Smooth muscle cell (in vitro differentiated cells): ENCODE results near the gene MATN4. TPM values are rescaled to one million over a fixed set of nuclear protein-coding genes. Genes with fewer than 3 reads are reported as not detected.

Source experiments
- DNase-seq: peaks from one replicate; lab custom pipeline; 2025; ENCODE audit not compliant: unreplicated experiment; lab: John Stamatoyannopoulos, UW
- H2AFZ ChIP-seq: fragments of 200-600 bp; sonication (generic); 2 replicates; pipeline ENCODE4 v1.6.0; 2016; ENCODE audit warnings: antibody characterized with exemption, low read depth, mild to moderate bottlenecking
- H3F3A ChIP-seq: fragments of 200-600 bp; sonication (generic); 2 replicates; pipeline ENCODE4 v1.6.0; 2017; ENCODE audit warnings: antibody characterized with exemption, low read depth
- H3K27ac ChIP-seq: fragments of 200-600 bp; sonication (generic); 2 replicates; pipeline ENCODE4 v1.5.1; 2016; ENCODE audit warnings: low read depth, mild to moderate bottlenecking
- H3K27me3 ChIP-seq: fragments of 200-600 bp; sonication (generic); 2 replicates; pipeline ENCODE4 v1.6.1; 2016; ENCODE audit warnings: low read depth, mild to moderate bottlenecking
- H3K36me3 ChIP-seq: fragments of 200-600 bp; sonication (generic); 2 replicates; pipeline ENCODE4 v1.5.1; 2016; ENCODE audit warnings: low read depth
- H3K4me1 ChIP-seq: fragments of 200-600 bp; sonication (generic); 2 replicates; pipeline ENCODE4 v1.5.1; 2016; ENCODE audit warnings: low read depth
- H3K4me2 ChIP-seq: fragments of 200-600 bp; sonication (generic); 2 replicates; pipeline ENCODE4 v1.6.0; 2016; ENCODE audit warnings: mild to moderate bottlenecking
- H3K4me3 ChIP-seq: fragments of 200-600 bp; sonication (generic); 2 replicates; pipeline ENCODE4 v1.5.1; 2016; ENCODE audit warnings: mild to moderate bottlenecking
- H3K79me2 ChIP-seq: fragments of 200-600 bp; sonication (generic); 2 replicates; pipeline ENCODE4 v1.6.0; 2016; ENCODE audit warnings: low read depth, mild to moderate bottlenecking
- H3K9ac ChIP-seq: fragments of 200-600 bp; sonication (generic); 2 replicates; pipeline ENCODE4 v1.6.0; 2016; ENCODE audit warnings: low read depth
- H3K9me3 ChIP-seq: fragments of 200-600 bp; sonication (generic); replicated peaks from 2 replicates; pipeline ENCODE4 v1.5.1; 2016; ENCODE audit warnings: low read depth
- H4K20me1 ChIP-seq: fragments of 200-600 bp; sonication (generic); 2 replicates; pipeline ENCODE4 v1.6.0; 2016; ENCODE audit warnings: low read depth
- WGBS: methylation state at CpG from one replicate; pipeline ENCODE4 v1.1.7; 2016; ENCODE audit warnings: low lambda C conversion rate; 5-methylcytosine and 5-hydroxymethylcytosine counted together
- polyA plus RNA-seq: library from polyadenylated mRNA; unstranded; fragments of >200 nt; fragmentation: Nextera tagmentation; extraction: Ambion mirVana; gene quantifications from 2 replicates; pipeline ENCODE4 v1.2.1, GENCODE V29; 2016
- total RNA-seq: library from RNA; depleted of rRNA; stranded (reverse); fragments of >200 nt; gene quantifications from 2 replicates; pipeline ENCODE4 v1.2.3, GENCODE V29; 2014
- TF ChIP-seq, protein P1 (sequence below): fragments of 200-600 bp; sonication (generic); IDR thresholded peaks from 2 replicates; pipeline ENCODE4 v1.5.1; 2017; ENCODE audit warnings: borderline replicate concordance, mild to moderate bottlenecking, antibody characterized with exemption; ENCODE audit not compliant: insufficient read depth, poor library complexity, severe bottlenecking

MATN4 gene
- total and polyA plus RNA-seq, 2 experiments from 2014 or later, result not detected

GRCh38 chr20:45346291-45346718, 38.2 kb upstream of the MATN4 start:
- TF ChIP-seq, protein P1, sequence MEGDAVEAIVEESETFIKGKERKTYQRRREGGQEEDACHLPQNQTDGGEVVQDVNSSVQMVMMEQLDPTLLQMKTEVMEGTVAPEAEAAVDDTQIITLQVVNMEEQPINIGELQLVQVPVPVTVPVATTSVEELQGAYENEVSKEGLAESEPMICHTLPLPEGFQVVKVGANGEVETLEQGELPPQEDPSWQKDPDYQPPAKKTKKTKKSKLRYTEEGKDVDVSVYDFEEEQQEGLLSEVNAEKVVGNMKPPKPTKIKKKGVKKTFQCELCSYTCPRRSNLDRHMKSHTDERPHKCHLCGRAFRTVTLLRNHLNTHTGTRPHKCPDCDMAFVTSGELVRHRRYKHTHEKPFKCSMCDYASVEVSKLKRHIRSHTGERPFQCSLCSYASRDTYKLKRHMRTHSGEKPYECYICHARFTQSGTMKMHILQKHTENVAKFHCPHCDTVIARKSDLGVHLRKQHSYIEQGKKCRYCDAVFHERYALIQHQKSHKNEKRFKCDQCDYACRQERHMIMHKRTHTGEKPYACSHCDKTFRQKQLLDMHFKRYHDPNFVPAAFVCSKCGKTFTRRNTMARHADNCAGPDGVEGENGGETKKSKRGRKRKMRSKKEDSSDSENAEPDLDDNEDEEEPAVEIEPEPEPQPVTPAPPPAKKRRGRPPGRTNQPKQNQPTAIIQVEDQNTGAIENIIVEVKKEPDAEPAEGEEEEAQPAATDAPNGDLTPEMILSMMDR, result no peak
- Histone ChIP-seq H3K4me2 (peak overlapping the region; percentile 97), H3K4me1 (peaks cover 54% of the 10 kb centered on the region)

DNA sequence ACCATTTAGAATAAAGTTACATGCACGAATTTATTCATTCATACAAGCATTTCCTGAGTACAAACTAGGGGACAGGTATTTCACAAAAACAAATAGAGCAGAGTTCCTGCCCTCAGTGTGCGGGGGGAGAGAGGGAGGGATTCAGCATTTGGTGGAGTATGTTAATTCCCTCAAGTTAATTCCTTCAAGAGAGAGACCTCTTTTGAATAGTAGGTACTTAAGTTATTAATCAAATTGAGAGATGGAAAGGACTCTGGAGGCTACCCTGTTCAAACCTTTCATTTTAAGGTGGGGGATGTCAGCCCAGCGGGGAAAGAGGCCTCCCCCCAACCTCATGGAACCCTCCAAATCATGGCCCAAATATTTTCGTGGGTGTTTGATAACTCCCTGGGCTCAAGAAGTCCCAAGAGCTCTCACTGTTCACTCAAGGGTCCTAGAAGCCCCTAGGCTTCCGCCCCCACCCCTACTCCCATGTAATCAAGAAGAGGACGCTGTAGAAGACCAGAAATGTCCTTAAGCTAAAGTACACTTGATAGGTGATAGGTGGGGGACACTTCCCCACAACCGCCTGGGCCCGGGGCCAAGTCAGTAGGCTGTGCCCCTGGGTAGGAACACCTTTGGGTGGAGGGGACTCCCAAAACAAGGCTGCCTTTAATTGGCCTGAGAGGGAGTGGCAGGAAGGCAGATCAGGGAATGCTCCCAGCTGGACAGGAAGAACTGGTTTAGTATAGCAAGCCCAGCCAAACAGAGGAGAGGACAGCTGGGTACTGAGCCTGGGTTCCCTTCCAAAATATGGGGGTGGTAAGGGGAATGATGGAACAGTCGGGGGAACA, 37.2 kb upstream of the MATN4 start:
- Histone ChIP-seq H3K36me3 (no peaks in the 10 kb centered on the region), H3K27ac (peak overlapping the region; percentile 96), H3K27me3 (no peaks in the 10 kb centered on the region), H3K4me2 (peak overlapping the region; percentile 97), H3K9ac (peak overlapping the region; percentile 78), H2AFZ (no peak overlapping the region), H3K9me3 (no peaks in the 10 kb centered on the region), H3K4me3 (peak overlapping the region; percentile 80), H3F3A (peaks cover 47% of the 10 kb centered on the region), H3K79me2 (peaks cover 59% of the 10 kb centered on the region), H3K4me1 (peaks cover 64% of the 10 kb centered on the region), H4K20me1 (peaks cover 33% of the 10 kb centered on the region)
- WGBS, result 55% methylated on average over 9 of the region's 9 CpGs
- DNase-seq, result no peak
- TF ChIP-seq, protein P1, result no peak

More at GRCh38 chr20:45346291-45346718, 38.2 kb upstream of the MATN4 start:
- Histone ChIP-seq H3K36me3 (no peaks in the 10 kb centered on the region), H3F3A (peaks cover 42% of the 10 kb centered on the region), H4K20me1 (peaks cover 26% of the 10 kb centered on the region), H3K9me3 (no peaks in the 10 kb centered on the region), H2AFZ (no peak overlapping the region), H3K9ac (peak overlapping the region; percentile 88), H3K4me3 (peak overlapping the region; percentile 80), H3K27me3 (no peaks in the 10 kb centered on the region), H3K79me2 (peaks cover 51% of the 10 kb centered on the region), H3K27ac (peak overlapping the region; percentile 96)
- WGBS, result 46% methylated on average over 3 of the region's 3 CpGs
- no peak for DNase-seq

GRCh38 chr20:45344168-45344860, 36.2 kb upstream of the MATN4 start:
- Histone ChIP-seq H3K36me3 (no peaks in the 10 kb centered on the region), H3K4me2 (peak overlapping the region; percentile 97), H3F3A (peaks cover 45% of the 10 kb centered on the region), H3K9me3 (no peaks in the 10 kb centered on the region), H3K4me3 (peak overlapping the region; percentile 80), H3K9ac (peak overlapping the region; percentile 78), H3K79me2 (peaks cover 69% of the 10 kb centered on the region), H2AFZ (no peak overlapping the region), H3K27ac (peak overlapping the region; percentile 96), H4K20me1 (peaks cover 39% of the 10 kb centered on the region), H3K4me1 (peaks cover 69% of the 10 kb centered on the region), H3K27me3 (no peaks in the 10 kb centered on the region)
- DNase-seq, result peak; percentile 27
- TF ChIP-seq, protein P1, result no peak
- 15% methylated on average over 9 of the region's 9 CpGs for WGBS
